Tibial nerve (tissue), 4 donors: ENCODE data around the gene EML6.

Source experiments
- EP300 ChIP-seq, 2 donors: sonication (generic); formaldehyde crosslinking; IDR thresholded peaks; one replicate each; pipeline ENCODE4 v1.6.1; 2017; ENCODE audit warnings: antibody characterized with exemption in 2 of 2, mild to moderate bottlenecking in 1 of 2
- POLR2A ChIP-seq, 2 donors: fragments of 450-650 bp; IDR thresholded peaks; one replicate each; pipeline ENCODE4 v1.6.1; 2017; ENCODE audit warnings: antibody characterized with exemption in 2 of 2, mild to moderate bottlenecking in 2 of 2, moderate library complexity in 2 of 2
- TF ChIP-seq, protein P1 (sequence below), 5 experiments: fragments of 200-600 bp in 3 of 5; fragments of 450-650 bp in 2 of 5; sonication (generic) in 3 of 5; IDR thresholded peaks; one replicate each; pipeline ENCODE4 v1.5.1; 2016 to 2019; ENCODE audit warnings: antibody characterized with exemption in 5 of 5, mild to moderate bottlenecking in 3 of 5, moderate library complexity in 2 of 5

DNA sequence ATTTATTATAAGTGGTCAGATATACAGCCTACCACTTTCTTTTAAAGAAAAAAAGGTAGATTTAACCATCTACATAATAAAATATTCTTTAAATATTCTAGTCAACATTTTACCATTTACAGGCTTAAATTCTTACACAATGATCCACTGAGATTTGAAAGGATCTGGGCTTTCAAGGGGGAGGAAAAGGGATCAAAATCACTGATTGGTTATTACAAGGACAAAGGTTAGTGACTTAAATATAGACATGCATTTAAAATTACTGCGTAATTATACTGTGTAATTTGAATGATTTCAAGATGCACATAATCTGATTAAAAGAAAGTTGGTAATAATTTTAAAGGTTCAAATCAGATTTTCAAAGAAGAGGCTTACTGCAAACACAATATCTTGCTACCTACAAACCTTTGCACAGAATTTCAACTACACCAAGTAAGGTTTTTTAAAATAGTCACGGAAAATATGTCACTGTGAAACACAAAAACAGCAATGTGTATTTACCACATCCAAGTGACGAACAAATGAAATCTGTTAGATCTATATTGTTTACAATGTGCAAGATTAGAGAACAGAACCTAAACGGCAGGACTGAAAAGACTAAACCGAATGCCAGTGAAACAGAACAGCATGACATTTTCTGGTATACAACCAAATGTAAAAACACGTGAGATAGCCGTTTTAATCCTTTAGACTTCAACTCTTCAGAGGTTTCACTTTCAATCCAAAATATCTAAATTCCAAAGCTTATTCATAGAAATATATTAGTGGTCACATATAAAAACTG is 286.0 kb downstream of the EML6 start:
- TF ChIP-seq, protein P1, sequence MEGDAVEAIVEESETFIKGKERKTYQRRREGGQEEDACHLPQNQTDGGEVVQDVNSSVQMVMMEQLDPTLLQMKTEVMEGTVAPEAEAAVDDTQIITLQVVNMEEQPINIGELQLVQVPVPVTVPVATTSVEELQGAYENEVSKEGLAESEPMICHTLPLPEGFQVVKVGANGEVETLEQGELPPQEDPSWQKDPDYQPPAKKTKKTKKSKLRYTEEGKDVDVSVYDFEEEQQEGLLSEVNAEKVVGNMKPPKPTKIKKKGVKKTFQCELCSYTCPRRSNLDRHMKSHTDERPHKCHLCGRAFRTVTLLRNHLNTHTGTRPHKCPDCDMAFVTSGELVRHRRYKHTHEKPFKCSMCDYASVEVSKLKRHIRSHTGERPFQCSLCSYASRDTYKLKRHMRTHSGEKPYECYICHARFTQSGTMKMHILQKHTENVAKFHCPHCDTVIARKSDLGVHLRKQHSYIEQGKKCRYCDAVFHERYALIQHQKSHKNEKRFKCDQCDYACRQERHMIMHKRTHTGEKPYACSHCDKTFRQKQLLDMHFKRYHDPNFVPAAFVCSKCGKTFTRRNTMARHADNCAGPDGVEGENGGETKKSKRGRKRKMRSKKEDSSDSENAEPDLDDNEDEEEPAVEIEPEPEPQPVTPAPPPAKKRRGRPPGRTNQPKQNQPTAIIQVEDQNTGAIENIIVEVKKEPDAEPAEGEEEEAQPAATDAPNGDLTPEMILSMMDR (IDR thresholded peaks at IDR 0.05) = no peak
- TF ChIP-seq POLR2A (IDR thresholded peaks at IDR 0.05) (no peak), EP300 (IDR thresholded peaks at IDR 0.05) (no peak)
